Gastroesophageal sphincter (tissue), 4 donors: ENCODE measurements around the gene SPHKAP. TPM values are rescaled to one million over a fixed set of nuclear protein-coding genes. Genes with fewer than 3 reads are reported as not detected.

ENCODE experiments used
- ATAC-seq: fragments of 150-250 bp; one replicate; pipeline ENCODE4 v1.9.1; 2016; ENCODE audit warnings: mild to moderate bottlenecking, moderate library complexity
- H3K27ac ChIP-seq, 4 donors: fragments of 200-600 bp; sonication (generic) in 3 of 4; 1 replicate in 3 of 4; 2 replicates in 1 of 4; pipeline ENCODE4 v1.5.1; 2016 to 2019
- H3K27me3 ChIP-seq: fragments of 200-600 bp; sonication (generic); one replicate; pipeline ENCODE4 v1.5.1; 2019
- H3K36me3 ChIP-seq, 2 donors: fragments of 200-600 bp; sonication (generic); one replicate each; pipeline ENCODE4 v1.5.1; 2019; ENCODE audit warnings: control low read depth in 1 of 2
- H3K4me1 ChIP-seq, 3 donors: fragments of 200-600 bp; sonication (generic); 1 replicate in 2 of 3; 2 replicates in 1 of 3; pipeline ENCODE4 v1.5.1; 2016 to 2019; ENCODE audit warnings: control low read depth in 2 of 3
- H3K4me3 ChIP-seq, 2 donors: fragments of 200-600 bp; sonication (generic); one replicate each; pipeline ENCODE4 v1.5.1; 2019; ENCODE audit warnings: mild to moderate bottlenecking in 1 of 2, moderate library complexity in 1 of 2
- H3K9me3 ChIP-seq, 3 donors: fragments of 200-600 bp; sonication (generic); one replicate each; pipeline ENCODE4 v1.5.1; 2017 to 2019; ENCODE audit warnings: control low read depth in 2 of 3
- EP300 ChIP-seq: sonication (generic); formaldehyde crosslinking; IDR thresholded peaks from one replicate; pipeline ENCODE4 v1.6.1; 2017; ENCODE audit warnings: antibody characterized with exemption, mild to moderate bottlenecking
- POLR2A ChIP-seq, 2 donors: fragments of 450-650 bp; IDR thresholded peaks; one replicate each; pipeline ENCODE4 v1.6.1; 2017; ENCODE audit warnings: antibody characterized with exemption in 2 of 2, mild to moderate bottlenecking in 2 of 2, moderate library complexity in 1 of 2
- POLR2AphosphoS5 ChIP-seq: sonication (generic); formaldehyde crosslinking; IDR thresholded peaks from one replicate; pipeline ENCODE4 v1.6.1; 2017; ENCODE audit warnings: antibody characterized with exemption
- WGBS, 2 donors: methylation state at CpG; one replicate each; pipeline ENCODE4 v1.1.5; 2018; ENCODE audit warnings: low coverage in 1 of 2; 5-methylcytosine and 5-hydroxymethylcytosine counted together
- total RNA-seq, 4 donors: library from RNA; depleted of rRNA; stranded (reverse); fragments of >200 nt; gene quantifications; one replicate each; pipeline ENCODE4 v1.1.0, GENCODE V29; 2016
- TF ChIP-seq, protein P1 (sequence below), 4 experiments: fragments of 200-600 bp in 2 of 4; fragments of 450-650 bp in 2 of 4; sonication (generic) in 1 of 4; IDR thresholded peaks; one replicate each; pipeline ENCODE4 v1.5.1; 2017 to 2019; ENCODE audit warnings: antibody characterized with exemption in 4 of 4, mild to moderate bottlenecking in 2 of 4, moderate library complexity in 2 of 4

The SPHKAP gene
- total RNA-seq, 4 donors from 2014 or later: 0.15 to 0.47 (median 0.21) TPM

DNA sequence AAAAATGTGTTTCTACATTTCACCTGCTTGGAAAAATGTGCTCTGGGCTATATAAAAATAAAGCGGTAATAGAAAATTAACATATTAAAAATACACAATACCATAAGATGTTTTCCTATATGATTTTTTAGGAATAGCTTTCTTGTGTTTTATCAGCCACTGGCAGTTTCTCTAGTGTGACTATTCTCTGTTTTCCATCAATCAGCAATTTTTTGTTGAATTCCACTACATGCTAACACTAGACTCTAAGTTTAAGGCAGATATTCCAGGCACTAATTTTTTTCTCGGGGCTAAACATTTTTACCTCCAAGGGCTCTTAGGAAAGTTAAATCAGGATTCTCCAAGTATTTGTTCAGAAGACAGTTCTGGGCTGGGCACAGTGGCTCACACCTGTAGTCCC is 140.5 kb downstream of the SPHKAP start:
- ATAC-seq: no peak
- Histone ChIP-seq H3K27me3 (no peaks in the 10 kb centered on the region), H3K27ac (no peak overlapping the region), H3K36me3 (no peaks in the 10 kb centered on the region), H3K4me3 (no peak overlapping the region), H3K4me1 (no peaks in the 10 kb centered on the region), H3K9me3 (no peaks in the 10 kb centered on the region)
- WGBS, 2 donors: 79 to 100% methylated on average over 2 of the region's 2 CpGs
- TF ChIP-seq EP300: no peak
- TF ChIP-seq POLR2AphosphoS5: no peak
- TF ChIP-seq, protein P1, sequence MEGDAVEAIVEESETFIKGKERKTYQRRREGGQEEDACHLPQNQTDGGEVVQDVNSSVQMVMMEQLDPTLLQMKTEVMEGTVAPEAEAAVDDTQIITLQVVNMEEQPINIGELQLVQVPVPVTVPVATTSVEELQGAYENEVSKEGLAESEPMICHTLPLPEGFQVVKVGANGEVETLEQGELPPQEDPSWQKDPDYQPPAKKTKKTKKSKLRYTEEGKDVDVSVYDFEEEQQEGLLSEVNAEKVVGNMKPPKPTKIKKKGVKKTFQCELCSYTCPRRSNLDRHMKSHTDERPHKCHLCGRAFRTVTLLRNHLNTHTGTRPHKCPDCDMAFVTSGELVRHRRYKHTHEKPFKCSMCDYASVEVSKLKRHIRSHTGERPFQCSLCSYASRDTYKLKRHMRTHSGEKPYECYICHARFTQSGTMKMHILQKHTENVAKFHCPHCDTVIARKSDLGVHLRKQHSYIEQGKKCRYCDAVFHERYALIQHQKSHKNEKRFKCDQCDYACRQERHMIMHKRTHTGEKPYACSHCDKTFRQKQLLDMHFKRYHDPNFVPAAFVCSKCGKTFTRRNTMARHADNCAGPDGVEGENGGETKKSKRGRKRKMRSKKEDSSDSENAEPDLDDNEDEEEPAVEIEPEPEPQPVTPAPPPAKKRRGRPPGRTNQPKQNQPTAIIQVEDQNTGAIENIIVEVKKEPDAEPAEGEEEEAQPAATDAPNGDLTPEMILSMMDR (IDR thresholded peaks at IDR 0.05): no peak
- no peak for TF ChIP-seq POLR2A (IDR thresholded peaks at IDR 0.05)

DNA sequence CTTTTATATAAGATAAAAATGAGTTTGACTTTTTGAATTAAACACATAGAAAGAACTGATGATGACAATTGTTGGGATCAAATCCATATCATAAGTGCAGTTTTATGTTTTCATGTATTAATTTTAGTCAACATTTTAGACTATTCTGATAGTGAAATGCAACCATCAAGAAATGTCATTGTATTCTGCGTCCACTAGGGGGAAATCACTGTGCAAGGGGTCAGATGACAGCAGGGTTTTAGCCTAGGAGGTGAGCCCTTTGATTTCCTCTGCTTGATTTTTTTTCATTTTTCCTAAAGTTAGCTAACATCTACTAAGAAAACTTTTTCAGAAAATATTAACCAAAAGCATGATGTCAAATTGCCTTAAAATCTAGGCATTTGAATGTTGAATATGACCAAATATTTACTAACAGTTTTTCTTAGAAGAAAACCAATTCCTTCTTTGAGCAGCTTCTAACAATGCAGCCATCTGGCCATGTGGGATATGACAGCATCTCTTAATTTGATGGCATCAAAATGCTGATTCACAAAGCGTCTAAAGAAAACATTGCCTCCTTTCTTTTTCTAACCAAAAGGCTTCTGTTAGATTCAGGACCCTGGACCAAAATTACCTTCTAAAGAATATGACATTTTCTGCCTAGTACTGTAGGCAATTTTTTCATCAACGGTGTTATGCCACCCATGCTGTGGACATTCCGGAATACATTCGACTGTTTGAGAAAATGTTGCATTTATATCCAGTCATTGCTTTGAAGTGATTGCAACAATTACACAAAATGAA is 141.5 kb downstream of the SPHKAP start:
- TF ChIP-seq POLR2A (IDR thresholded peaks at IDR 0.05) (no peak), EP300 (no peak), POLR2AphosphoS5 (no peak)
- TF ChIP-seq, protein P1 (IDR thresholded peaks at IDR 0.05): peak in 2 of 4 experiments; percentile 11 to 12
- H3K36me3 ChIP-seq: no peaks in the 10 kb centered on the region
- no peaks in the 10 kb centered on the region for H3K27me3 ChIP-seq
- H3K4me3 ChIP-seq: no peak overlapping the region
- no peak overlapping the region for H3K27ac ChIP-seq
- no peak for ATAC-seq
- no peaks in the 10 kb centered on the region for H3K9me3 ChIP-seq
- 59 to 74% methylated on average over 5 of the region's 5 CpGs for WGBS, 2 donors
- H3K4me1 ChIP-seq: no peaks in the 10 kb centered on the region

DNA sequence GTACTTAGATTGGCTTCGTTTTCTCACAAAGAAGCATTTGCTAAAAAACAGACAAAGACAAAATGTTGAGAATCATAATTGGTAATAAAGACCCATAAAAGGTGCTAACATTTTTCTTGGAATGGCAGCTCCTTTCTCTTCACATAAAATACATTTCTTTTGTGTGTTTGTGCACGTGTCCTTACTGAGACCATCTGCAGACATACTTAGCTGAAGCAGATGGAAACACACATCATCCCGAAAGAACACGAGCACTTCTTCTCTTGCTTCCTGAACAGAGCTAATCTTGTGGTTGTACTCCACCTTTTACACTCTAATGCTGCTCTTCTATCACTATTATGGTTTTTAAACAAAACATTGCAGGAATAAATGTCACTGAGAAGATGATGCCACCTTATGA is 142.5 kb downstream of the SPHKAP start:
- no peaks in the 10 kb centered on the region for H3K36me3 ChIP-seq
- no peaks in the 10 kb centered on the region for H3K9me3 ChIP-seq
- H3K27me3 ChIP-seq: no peaks in the 10 kb centered on the region
- no peak overlapping the region for H3K27ac ChIP-seq
- TF ChIP-seq EP300 (no peak), POLR2AphosphoS5 (no peak), POLR2A (IDR thresholded peaks at IDR 0.05) (no peak)
- TF ChIP-seq, protein P1 (IDR thresholded peaks at IDR 0.05): no peak
- H3K4me3 ChIP-seq: no peak overlapping the region
- 50 to 53% methylated on average over 4 of the region's 4 CpGs for WGBS, 2 donors
- no peaks in the 10 kb centered on the region for H3K4me1 ChIP-seq
- no peak for ATAC-seq

DNA sequence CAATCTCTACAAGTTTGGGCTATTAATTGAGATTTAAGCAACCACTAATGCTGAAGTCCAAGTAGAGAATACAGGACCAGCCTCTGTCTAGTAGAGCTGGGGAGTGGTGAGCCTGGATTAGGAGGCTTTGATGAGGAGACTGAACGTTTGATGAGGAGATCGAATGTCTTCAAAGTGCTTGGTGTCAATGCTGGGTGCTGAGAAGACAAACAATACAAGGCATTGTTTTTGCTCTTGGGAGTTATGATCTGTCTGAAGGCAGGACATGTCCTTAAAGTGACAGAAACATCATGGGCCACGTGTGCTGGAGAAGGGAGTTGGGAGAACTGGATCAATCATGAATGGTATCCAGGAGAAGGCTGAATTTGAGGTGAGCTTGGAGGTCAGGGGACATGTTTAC is 143.6 kb downstream of the SPHKAP start:
- H3K4me3 ChIP-seq: no peak overlapping the region
- H3K27me3 ChIP-seq: no peaks in the 10 kb centered on the region
- H3K4me1 ChIP-seq: no peaks in the 10 kb centered on the region
- H3K27ac ChIP-seq: no peak overlapping the region
- 32 to 44% methylated on average over 3 of the region's 3 CpGs for WGBS, 2 donors
- H3K9me3 ChIP-seq: no peaks in the 10 kb centered on the region
- H3K36me3 ChIP-seq: no peaks in the 10 kb centered on the region
- no peak for ATAC-seq
- no peak for TF ChIP-seq POLR2A (IDR thresholded peaks at IDR 0.05)
- no peak for TF ChIP-seq POLR2AphosphoS5
- no peak for TF ChIP-seq EP300
- TF ChIP-seq, protein P1 (IDR thresholded peaks at IDR 0.05): no peak

DNA sequence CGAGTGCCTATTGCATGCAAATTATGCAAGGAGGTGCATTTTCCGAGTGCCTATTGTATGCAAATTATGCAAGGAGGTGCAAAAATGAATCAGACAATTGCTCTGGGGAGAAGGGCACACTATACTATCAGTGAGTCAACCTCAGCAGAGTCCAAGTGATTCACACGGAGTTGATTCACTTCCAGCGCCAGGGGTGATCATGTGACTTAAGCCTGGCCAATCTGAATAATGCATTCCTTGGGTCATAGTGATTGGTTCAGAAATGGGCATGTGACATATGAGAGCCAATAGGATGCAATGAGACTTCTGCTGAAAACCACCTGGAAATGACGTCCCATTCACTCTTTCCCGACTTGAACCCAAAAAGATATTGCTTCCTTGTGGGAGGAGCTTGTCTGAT is 157.9 kb downstream of the SPHKAP start:
- Histone ChIP-seq H3K27me3 (no peaks in the 10 kb centered on the region), H3K4me1 (no peaks in the 10 kb centered on the region), H3K27ac (no peak overlapping the region), H3K36me3 (no peaks in the 10 kb centered on the region), H3K9me3 (peaks cover 0 to 5% (median 0%) of the 10 kb centered on the region in 3 donors), H3K4me3 (no peak overlapping the region)
- 85% methylated on average over 4 to 6 of the region's 6 CpGs for WGBS, 2 donors
- ATAC-seq: no peak
- TF ChIP-seq, protein P1 (IDR thresholded peaks at IDR 0.05): no peak
- TF ChIP-seq EP300: no peak
- no peak for TF ChIP-seq POLR2A (IDR thresholded peaks at IDR 0.05)
- TF ChIP-seq POLR2AphosphoS5: no peak
